ENCODE data around the gene TBC1D14.

The TBC1D14 gene

GRCh38 chr4:7023486-7023885 is 113.9 kb downstream of the TBC1D14 start:
- DNase-seq (ENCODE audit: low read depth) = no peak

GRCh38 chr4:7023901-7024300 is 114.3 kb downstream of the TBC1D14 start:
- DNase-seq (ENCODE audit: low read depth) = no peak

GRCh38 chr4:7024336-7024890 is 114.8 kb downstream of the TBC1D14 start:
- DNase-seq (ENCODE audit: low read depth) = no peak

- DNase-seq (ENCODE audit: low read depth) = no peak
Observed at GRCh38 chr4:7025040-7025602, 115.5 kb downstream of the TBC1D14 start.

- DNase-seq (ENCODE audit: low read depth) = no peak
Observed at GRCh38 chr4:7026107-7026506, 116.5 kb downstream of the TBC1D14 start.

- no peak for DNase-seq (ENCODE audit: low read depth)
Observed at GRCh38 chr4:7027284-7027683, 117.7 kb downstream of the TBC1D14 start.

GRCh38 chr4:7027913-7028312 is 118.3 kb downstream of the TBC1D14 start:
- no peak for DNase-seq (ENCODE audit: low read depth)

- DNase-seq (ENCODE audit: low read depth) = no peak
Observed at GRCh38 chr4:7029212-7029611, 119.6 kb downstream of the TBC1D14 start.

GRCh38 chr4:7029921-7030320 is 120.3 kb downstream of the TBC1D14 start:
- DNase-seq (ENCODE audit: low read depth) = no peak

GRCh38 chr4:7030856-7031255 is 121.2 kb downstream of the TBC1D14 start:
- DNase-seq (ENCODE audit: low read depth) = no peak

GRCh38 chr4:7031558-7032449 is 122.2 kb downstream of the TBC1D14 start:
- no peak for DNase-seq (ENCODE audit: low read depth)

GRCh38 chr4:7032596-7032995 is 123.0 kb downstream of the TBC1D14 start:
- DNase-seq (ENCODE audit: low read depth) = no peak

- DNase-seq (ENCODE audit: low read depth) = no peak
Observed at GRCh38 chr4:7034262-7035081, 124.8 kb downstream of the TBC1D14 start.

- DNase-seq (ENCODE audit: low read depth) = no peak
Observed at GRCh38 chr4:7037425-7037824, 127.8 kb downstream of the TBC1D14 start.

- DNase-seq (ENCODE audit: low read depth) = no peak
Observed at GRCh38 chr4:7040765-7041164, 131.1 kb downstream of the TBC1D14 start.

- DNase-seq (ENCODE audit: low read depth) = no peak
Observed at GRCh38 chr4:7041246-7041645, 131.6 kb downstream of the TBC1D14 start.

- DNase-seq (ENCODE audit: low read depth) = no peak
Observed at GRCh38 chr4:7041801-7042502, 132.3 kb downstream of the TBC1D14 start.

- peak; percentile 84 for DNase-seq (ENCODE audit: low read depth)
Observed at GRCh38 chr4:7042503-7043283, 133.1 kb downstream of the TBC1D14 start.

- DNase-seq (ENCODE audit: low read depth) = no peak
Observed at GRCh38 chr4:7043284-7044136, 133.9 kb downstream of the TBC1D14 start, which contains the start of gene TADA2B. TADA2B (plus strand) TSS chr4:7043372; CDS start chr4:7043580, 208 bp downstream.
